Kidney epithelial cell (primary cell): ENCODE data around the gene SNRPN. TPM values are rescaled to one million over a fixed set of nuclear protein-coding genes. Genes with fewer than 3 reads are reported as not detected.
A peak's percentile ranks its signal among the peaks of the same experiment; 100 is the strongest.

Experiments used
- DNase-seq: peaks from one replicate; pipeline ENCODE4 v3.0.0-alpha.2; 2010; ENCODE audit warnings: low read depth
- H3K27me3 ChIP-seq: 2 replicates; pipeline ENCODE4 v1.6.0; 2011; ENCODE audit warnings: low read length; ENCODE audit not compliant: control insufficient read depth, insufficient read depth
- H3K36me3 ChIP-seq: 2 replicates; pipeline ENCODE4 v1.5.1; 2011; ENCODE audit warnings: low read length; ENCODE audit not compliant: control insufficient read depth, insufficient read depth
- H3K4me3 ChIP-seq: 2 replicates; pipeline ENCODE4 v1.5.1; 2011; ENCODE audit warnings: low read depth, mild to moderate bottlenecking, control low read depth, low read length
- CTCF ChIP-seq: IDR thresholded peaks from 2 replicates; pipeline ENCODE4 v1.5.1; 2011; ENCODE audit warnings: mild to moderate bottlenecking, moderate library complexity, low read length, control low read depth, inconsistent platforms; ENCODE audit not compliant: insufficient read depth, poor library complexity, severe bottlenecking
- total RNA-seq: library from RNA; depleted of rRNA; stranded (reverse); fragments of >200 nt; gene quantifications from 2 replicates; pipeline ENCODE4 v1.2.3, GENCODE V29; 2015

The SNRPN gene
- total RNA-seq, 1 donor from 2014 or later: 206 TPM

GRCh38 chr15:24977686-24978085 lies 22.9 kb downstream of the SNRPN start:
- no peaks in the 10 kb centered on the region for H3K27me3 ChIP-seq
- no peak for DNase-seq
- no peaks in the 10 kb centered on the region for H3K36me3 ChIP-seq
- TF ChIP-seq CTCF: no peak
- no peak overlapping the region for H3K4me3 ChIP-seq

- Histone ChIP-seq H3K36me3 (no peaks in the 10 kb centered on the region), H3K4me3 (no peak overlapping the region), H3K27me3 (no peaks in the 10 kb centered on the region)
- DNase-seq: no peak
- TF ChIP-seq CTCF: no peak
Observed at GRCh38 chr15:24985224-24985623, 30.4 kb downstream of the SNRPN start.

- Histone ChIP-seq H3K4me3 (no peak overlapping the region), H3K27me3 (no peaks in the 10 kb centered on the region), H3K36me3 (no peaks in the 10 kb centered on the region)
- no peak for DNase-seq
- no peak for TF ChIP-seq CTCF
Observed at GRCh38 chr15:24986653-24987052, 31.9 kb downstream of the SNRPN start.

- no peaks in the 10 kb centered on the region for H3K27me3 ChIP-seq
- H3K36me3 ChIP-seq: no peaks in the 10 kb centered on the region
- no peak for DNase-seq
- no peak for TF ChIP-seq CTCF
- H3K4me3 ChIP-seq: no peak overlapping the region
Observed at GRCh38 chr15:25019434-25019833, 64.6 kb downstream of the SNRPN start.

- Histone ChIP-seq H3K27me3 (no peaks in the 10 kb centered on the region), H3K36me3 (no peaks in the 10 kb centered on the region), H3K4me3 (no peak overlapping the region)
- DNase-seq: peak; percentile 1
- no peak for TF ChIP-seq CTCF
Observed at GRCh38 chr15:25022233-25022632, 67.4 kb downstream of the SNRPN start.

Other genes with a start within 250 kb of the SNRPN start
- 1.4 and 2.5 TPM in 2 replicates for gene SNURF, start within 50 bp of the SNRPN start, total RNA-seq